GM19395 (cell line): Measurements from ENCODE around the gene HOXA1.

Experiments used
- ATAC-seq: cut with Tn5 transposase; IDR thresholded peaks from one replicate; pipeline ENCODE4 v1.9.1; 2021; ENCODE audit warnings: mild to moderate bottlenecking, moderate library complexity; ENCODE audit not compliant: unreplicated experiment

HOXA1 gene

DNA sequence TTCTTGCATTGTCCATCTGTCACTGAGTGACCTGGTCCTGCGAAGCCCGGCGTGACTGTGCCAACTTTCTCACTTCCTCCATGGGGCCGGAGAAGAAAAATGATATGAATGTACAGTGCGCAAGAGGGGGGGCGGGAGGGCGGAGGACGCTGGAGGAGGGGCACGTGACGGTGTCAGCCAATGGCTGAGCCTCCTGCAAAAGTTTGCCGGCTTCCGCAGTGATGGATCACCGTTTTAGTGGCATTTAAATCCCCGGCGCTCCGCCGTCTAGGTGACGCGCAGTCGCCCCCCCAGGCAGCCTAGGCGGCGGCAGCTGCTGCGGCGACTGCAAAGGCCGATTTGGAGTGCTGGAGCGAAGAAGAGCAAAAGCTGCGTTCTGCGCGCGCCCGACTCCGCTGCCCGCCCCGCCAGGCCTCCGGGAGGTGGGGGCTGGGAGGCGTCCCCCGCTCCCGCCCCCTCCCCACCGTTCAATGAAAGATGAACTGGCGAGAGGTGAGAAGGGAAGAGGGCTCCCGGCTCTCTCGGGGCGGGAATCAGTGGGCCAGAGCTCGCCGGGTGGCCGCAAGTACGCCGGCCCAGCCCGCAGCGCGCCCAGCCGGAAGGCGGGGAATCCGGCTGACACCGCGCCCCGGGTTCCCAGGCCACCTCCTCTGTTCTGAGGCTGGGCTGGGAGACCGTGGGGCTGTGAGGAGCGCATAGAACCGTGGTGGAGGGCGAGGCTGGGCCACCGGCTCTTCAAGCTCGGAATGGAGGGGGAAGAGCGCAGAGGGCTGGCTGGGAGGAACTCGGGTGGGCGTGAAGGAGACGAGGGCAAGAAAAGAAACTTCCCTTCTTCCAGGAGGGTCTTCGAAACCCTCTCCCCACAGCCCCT, at the start of gene HOXA1:
TSS of gene HOXA1 (minus strand) at position 104 of the 871 bp plus-strand sequence. CDS start at position 16, 88 bp downstream.
- ATAC-seq: peak; percentile 90

DNA sequence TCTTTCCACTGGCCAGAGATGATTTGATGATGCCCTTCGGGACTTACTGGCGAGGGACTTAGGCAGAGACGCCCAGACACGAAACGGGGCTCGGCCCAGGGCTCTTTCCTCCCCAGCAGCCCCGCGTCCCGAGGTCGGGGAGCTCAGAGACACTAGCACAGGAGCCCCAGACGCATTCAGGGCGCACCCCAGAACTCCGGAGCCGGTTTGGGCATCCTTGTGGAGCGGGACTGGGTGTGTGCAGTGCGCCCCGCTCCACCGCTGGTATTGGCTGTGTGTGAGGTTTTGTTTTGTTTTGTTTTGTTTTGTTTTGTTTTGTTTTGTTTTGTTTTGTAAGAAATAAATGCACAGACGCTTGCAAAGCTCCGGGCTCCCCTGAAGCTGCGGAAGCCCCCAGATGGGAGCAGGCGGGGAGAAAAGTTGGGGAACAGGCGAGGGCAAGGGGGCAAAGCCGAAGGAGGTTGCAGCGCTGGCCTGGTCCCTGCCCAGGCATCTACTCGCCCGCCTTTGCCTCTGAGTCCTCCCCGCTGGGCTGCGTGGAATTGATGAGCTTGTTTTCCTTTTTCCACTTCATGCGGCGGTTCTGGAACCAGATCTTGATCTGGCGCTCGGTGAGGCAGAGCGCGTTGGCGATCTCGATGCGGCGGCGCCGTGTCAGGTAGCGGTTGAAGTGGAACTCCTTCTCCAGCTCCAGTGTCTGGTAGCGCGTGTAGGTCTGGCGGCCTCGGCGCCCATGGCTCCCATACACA, 49.5 kb upstream of the HOXA1 start:
- no peak for ATAC-seq

DNA sequence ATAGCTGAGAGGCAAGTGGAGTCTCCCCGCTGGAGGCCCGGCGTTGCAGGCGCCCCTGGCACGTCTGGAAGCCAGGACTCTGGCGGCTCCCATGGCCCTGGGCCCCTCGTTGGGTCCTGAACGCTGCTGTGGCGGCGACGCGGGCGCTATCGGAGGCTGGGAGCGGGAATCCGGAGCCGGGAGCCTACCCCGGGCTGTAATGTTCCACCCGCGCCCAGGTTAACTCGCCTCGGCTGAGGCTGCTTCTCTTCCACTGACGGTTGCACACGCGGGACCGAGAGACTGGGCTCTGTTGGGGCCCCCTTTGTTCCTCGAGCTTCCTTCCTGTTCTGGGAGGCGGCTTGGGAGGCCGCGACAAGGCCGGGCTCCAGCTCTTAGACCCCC, 49.0 kb upstream of the HOXA1 start:
- ATAC-seq: no peak

DNA sequence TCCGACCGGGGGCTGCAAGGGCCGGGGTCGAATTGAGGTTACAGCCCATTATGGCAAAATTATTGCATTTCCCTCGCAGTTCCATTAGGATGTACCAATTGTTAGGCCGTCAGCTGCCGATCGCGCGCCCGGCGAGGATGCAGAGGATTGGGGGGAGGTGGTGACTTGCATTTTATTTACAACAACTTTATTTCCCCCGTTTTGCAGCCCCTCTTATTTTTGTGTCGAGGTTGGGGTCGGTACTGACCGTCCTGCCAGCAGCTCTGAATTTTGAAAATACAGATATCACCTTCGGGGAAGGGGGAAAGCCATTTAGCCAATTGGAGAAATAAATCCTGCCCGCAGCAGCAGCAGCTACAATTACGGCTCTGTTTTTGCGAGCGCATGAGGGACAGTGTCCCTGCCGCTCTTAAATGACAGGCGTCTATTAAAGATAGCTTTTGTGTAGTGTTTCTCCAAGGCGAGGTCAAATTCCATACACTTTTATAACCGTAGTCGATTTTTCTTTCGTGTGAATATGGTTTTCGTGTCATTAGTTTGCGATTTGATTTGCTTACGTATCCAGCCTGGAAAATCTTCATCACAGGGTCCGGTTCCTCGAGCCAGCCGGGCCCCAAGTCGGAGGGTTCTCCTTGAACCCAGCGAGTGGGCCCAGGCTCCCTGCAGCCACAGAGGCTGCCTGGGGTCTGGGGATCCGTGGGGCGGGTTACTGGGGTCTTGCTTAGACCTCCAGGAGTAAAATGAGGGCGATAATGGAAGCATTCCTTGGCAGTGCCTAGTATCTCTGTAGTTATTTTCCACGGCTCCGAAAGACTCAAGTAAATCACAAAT, 48.4 kb upstream of the HOXA1 start:
- ATAC-seq: no peak

DNA sequence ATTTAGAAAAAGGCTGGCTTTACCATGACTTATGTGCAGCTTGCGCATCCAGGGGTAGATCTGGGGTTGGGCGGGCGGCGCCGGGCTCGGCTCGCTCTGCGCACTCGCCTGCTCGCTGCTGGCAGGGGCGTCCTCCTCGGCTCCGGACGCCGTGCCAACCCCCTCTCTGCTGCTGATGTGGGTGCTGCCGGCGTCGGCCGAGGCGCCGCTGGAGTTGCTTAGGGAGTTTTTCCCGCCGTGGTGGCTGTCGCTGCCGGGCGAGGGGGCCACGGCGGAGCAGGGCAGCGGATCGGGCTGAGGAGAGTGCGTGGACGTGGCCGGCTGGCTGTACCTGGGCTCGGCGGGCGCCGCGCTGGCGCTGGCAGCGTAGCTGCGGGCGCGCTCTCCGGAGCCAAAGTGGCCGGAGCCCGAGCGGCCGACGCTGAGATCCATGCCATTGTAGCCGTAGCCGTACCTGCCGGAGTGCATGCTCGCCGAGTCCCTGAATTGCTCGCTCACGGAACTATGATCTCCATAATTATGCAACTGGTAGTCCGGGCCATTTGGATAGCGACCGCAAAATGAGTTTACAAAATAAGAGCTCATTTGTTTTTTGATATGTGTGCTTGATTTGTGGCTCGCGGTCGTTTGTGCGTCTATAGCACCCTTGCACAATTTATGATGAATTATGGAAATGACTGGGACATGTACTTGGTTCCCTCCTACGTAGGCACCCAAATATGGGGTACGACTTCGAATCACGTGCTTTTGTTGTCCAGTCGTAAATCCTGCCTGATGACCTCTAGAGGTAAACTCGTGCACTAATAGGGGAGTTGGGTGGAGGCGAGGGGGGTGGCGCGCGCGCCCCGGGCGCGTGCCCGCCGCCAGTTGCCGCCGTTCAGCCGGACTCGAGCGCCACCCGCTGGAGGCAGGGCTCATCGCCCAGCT, 47.5 kb upstream of the HOXA1 start, which contains the start of gene HOXA5:
TSS of gene HOXA5 (minus strand) at position 659 of the 927 bp plus-strand sequence. CDS start at position 585, 74 bp downstream.
- no peak for ATAC-seq

DNA sequence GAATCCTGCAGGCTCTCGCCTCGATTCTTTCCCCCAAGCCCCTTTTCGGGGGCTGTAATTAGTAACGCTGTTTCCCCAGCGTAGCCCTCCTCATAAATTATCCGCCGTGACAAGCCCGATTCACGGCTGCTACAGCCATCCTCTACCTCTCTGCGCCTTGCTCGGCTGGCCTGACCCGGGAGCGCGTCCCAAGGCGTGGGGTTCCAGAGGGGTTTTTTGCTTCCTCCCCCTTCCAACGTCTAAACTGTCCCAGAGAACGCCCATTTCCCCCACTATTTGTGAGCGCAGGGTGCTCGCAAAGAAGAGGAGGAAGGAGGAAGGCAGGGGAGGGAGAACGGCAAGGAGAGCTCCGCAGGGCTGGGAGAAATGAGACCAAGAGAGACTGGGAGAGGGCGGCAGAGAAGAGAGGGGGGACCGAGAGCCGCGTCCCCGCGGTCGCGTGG, 46.8 kb upstream of the HOXA1 start:
- ATAC-seq: no peak

DNA sequence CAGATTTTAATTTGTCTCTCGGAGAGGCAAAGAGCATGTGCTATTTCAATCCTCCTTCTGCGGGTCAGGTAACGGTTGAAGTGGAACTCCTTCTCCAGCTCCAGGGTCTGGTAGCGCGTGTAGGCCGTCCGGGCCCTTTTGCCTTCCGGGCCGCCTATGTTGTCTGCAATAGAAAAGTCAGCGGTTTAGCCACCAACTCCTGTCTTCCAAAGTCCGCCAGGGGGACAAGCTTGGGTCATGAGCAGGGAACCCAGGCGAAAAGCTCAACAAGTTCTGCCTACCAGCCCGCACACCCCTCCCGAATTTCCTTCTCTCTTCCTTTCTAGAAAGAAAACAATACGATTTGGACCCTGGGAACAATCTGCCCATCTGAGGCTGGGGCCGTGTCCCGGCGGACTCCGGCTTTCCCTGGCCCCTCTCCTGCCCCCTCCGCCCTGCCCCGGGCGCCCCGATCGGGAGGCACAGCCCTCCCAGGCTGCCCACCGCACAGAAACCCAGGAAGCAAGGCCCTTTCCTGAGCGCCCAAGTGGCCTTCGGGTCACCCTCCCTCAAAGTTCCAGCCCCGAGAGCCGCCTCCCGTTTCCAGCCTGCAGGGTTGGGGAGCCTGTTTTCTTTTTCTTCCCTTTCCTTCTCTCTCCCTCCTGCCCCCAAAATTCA, 46.3 kb upstream of the HOXA1 start:
- ATAC-seq: no peak

DNA sequence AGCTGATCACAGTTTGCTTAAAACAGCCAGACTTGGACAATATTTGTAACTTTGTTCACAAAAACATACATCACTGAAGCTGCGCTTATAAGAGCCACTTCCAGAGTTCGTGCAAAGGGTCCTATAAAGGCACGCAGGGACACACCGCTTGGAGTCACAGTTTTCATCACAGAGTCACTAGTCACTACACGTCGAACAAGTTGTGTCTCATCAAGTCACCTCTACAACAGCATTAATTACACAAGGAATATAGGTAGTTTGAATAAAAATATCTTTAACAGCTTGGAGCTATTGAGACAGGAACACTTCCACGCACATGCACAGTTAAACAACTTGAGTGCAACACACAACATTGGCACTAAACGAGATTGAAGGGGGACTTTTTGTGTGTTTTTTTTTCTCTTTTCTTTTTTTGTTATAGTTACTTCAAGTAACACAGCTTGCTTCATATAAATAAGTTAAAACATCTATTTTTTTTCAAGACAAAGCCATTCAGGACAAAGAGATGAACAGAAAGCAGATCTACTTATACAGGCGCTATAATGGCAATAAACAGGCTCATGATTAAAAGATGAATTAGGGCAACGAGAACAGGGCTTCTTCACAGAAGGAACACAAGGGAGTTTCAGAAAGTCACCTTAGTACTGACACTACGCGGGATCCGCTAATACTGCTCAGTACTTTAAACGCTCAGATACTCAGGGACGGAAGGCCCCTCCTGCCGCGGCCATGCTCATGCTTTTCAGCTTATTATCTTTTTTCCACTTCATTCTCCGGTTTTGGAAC, 45.5 kb upstream of the HOXA1 start:
- ATAC-seq: no peak

DNA sequence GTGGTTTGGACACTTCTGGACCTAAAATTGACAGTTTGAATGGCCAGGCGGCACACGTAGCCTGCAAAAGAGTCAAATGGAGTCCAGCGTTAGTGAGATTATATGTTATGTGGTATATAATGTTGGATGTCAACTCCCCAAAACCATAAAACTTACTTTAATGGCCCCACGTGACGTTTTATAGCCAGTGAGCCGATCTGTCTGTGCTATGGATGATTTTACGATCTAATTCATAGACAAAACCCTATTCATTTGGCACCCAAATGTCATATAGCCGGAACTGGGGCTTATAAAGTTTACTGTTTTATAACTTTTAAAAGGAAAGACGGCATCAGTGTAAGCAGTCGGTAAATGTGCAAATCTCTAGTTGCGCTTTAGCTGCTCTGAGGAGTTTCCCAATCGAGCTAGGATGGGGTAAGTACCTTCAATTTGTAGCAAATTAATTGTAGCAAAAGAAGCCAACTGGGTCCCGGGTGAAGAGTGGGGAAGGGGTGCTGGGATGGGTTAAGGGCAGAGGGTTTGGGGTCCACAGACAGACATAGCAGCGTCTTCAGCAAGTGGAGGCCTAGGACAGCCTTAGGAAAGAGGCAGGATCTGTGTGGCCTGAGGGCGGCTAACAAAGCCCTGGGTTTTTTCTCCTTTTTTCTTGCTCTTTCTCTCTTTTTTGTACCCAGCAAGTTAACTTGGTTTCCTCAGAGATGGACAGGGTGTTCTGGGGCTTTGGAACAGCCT, 44.5 kb upstream of the HOXA1 start:
- no peak for ATAC-seq

DNA sequence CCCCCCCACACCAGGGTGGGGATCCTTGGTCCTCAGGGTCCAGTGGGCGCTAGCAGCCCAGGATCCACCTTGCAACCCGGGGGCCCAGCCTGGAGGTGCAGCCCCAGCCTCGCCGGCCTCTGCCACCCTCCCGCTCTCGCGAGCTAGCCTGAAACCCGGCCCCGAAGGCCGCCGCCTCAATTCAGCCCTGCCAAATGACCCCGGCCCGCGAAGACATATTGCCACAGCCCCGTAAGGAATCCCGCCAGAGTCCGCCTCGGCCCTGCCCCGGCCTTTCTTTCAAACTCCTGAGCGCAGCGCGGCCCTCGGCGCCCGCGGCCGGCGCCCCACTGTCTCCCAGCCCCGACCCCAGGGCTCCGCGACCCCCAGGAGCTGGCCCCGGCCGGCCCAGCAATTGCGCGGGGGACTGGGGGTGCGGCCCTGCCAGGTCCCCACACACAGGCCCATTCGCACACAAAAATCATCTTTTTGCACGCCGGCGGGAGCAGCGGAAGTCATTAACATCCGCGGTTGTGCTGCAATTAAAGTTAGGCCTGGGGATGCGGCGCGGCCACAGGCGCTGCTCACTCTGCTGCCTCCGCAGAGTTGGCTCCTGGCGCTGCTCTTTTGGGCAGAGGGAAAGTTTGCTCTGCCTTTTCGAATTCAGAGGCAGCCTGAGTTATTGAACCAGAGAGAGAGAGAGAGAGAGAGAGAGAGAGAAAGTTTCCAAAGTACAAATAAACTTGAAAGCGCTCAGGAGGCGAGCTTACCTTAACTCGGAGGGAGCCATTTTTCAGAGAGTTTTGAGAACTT, 43.7 kb upstream of the HOXA1 start:
- no peak for ATAC-seq

DNA sequence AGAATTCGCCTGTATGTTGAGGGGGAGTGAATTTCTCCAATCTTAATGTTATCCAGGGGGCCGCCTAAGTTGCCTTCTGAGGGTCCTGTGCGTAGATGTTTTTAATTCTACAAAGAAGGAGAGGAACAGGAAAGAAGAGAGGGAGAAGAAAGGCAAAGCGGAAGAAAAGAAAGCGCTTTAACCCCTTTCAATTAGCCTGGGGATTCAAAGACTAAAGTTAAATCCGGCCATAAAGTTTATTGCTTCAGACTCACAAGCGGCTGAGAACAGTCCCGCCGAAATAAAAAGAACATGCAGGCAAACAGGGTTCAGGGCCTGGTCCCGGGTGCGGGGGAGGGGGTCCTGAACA, 43.2 kb upstream of the HOXA1 start:
- no peak for ATAC-seq

DNA sequence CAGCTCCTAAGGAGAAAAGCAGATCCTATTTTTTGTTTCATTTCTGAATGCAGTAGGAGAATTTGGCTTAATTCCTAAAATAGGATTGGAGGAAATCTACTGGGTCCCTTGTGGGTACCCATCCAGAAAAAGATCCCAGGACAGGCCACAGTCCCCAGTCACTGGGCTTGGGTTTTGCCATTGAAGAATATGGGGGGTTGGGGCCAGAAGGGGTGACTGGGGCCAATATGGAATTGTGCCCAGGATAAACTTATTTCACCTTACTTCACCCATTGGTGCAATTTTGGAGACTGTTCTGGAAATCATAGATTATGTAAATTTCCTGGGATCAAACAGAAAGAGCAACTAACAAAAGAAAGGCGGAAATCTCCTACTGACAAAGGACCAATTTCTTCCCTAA, 42.7 kb upstream of the HOXA1 start:
- no peak for ATAC-seq

DNA sequence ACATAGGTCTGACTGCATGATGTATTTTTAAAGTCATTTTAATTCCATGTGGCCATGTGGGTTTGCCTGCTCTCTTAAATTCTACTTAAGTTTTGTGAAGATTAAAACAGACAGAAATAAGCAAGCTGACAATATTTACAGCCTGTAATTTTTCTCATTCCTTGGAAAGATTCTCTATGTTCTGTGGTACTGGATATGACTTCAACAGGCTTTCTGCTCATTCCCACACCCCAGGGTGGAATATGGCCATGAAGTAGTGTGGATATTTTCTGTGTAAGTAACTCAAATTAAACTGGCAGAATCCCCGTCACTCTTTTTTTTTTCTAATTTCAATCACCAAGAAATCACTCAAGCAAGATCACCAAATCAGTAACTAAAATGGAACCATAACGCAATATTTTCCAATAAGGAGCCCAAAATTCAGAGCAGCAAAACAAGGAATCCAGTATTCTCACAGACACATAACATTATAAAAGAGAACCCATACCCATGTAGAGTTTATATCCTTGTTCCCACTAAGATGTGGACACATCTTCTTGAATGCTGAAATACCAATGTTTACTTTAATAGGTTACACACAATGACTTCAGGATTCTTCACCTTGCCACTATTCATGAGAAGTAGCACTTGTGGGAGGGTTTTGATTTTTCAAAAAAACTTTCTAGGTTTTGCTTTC, 42.0 kb upstream of the HOXA1 start:
- ATAC-seq: no peak

DNA sequence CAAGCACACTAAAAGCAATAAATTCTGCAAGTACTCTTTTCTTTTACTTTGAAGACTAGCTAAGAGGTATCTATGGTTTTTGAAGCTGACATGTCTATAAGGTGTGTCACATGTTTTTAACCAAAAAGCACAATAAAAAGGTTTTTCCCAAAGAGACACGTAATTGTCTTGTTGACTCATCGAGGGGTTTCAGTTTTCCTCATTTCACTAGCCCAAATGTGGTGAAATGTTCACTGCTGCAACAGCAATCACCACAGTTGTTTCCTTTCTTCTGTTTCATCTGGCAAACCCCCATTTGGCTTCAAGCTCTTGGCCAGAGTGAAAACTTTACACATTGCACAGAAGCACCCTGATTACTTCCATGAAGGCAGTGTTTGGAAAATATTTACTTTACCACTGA, 38.6 kb upstream of the HOXA1 start:
- ATAC-seq: no peak

DNA sequence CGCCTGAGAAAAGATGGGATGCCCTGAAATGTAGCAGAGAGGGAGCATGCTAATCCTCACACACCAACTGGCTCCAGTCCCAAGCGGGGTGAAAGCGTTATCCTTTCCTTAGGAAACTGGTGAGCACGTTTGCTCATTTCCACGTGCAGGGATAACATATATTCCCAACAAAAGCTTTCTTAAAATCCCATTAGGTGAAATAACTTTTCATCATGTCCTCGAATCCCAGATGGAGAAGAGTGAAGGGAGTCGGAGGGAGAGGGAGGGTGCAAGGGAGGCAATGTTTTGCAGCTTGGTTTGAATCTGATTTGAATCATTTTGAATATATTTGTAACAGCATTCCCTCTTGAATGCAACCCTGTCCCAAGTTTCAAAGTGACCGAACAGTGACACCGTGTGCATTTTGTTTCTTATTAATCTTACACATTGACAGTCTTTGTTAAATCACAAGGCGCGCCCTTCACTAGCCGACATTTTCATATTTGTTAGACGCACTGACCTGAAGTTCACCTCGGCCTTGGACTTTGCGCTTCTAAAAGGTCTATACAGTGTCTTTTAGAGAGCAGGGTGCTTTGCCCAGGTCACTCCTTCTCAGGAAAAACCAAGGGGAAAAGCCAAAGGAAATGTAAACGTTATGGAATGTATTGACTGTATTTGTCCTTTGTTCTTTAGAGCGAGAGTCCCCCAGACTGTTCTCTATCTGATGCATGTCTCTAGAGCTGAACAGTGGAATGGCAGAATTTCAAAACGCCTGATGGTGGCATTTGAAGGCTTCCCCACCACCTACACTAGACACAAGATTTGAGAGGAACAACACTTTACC, 37.8 kb upstream of the HOXA1 start:
- no peak for ATAC-seq

DNA sequence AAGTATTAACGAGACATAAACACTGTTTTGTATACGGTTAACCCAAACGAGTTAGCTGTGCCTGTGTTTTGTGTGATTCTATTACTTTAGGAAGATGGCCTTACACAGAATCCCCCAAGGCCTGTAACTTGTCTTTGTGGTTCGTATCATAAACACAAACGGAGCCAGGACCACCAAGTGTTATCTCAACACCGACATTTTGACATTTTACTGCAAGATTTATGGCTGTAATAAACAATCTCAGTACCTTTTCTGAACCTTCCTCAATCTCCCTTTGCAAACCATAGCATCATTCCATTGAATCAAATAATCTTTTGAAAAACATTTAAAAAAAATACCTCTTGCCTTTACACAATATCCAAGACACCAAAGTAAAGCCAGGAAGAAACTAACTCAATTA, 37.2 kb upstream of the HOXA1 start:
- ATAC-seq: no peak
